ENCODE measurements around the gene PRTN3.

PRTN3 gene, protein sequence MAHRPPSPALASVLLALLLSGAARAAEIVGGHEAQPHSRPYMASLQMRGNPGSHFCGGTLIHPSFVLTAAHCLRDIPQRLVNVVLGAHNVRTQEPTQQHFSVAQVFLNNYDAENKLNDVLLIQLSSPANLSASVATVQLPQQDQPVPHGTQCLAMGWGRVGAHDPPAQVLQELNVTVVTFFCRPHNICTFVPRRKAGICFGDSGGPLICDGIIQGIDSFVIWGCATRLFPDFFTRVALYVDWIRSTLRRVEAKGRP

DNA sequence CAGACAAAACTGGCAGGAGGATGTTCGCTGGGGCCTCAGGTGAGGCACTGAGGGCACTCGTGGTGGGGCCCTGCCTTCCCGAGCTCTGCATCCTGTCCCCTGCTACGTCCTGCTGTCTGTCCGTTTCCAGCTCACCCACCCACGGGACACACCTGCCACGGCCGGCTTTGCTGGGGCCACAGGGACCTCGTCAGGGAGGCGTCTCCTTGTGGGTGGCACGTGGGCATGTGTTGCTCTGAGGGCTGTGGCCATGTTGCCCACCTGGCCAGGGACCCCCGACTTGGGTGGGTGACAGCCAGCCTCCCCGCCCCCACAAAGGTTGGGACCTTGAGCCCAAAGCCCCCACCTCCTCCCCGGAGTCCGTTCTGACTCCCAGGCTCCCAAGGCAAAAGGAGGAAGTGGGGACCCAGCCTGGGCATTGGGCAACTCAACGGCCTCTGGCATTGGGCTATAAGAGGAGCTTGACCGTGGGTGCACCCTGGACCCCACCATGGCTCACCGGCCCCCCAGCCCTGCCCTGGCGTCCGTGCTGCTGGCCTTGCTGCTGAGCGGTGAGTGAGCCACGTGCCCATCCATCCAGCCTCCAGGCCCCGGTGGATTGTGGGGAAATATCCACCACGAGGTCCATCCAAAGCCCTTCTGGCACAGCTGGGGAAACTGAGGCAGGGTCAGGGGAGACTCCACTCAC lies at the start of gene PRTN3:
Gene PRTN3, plus strand, starts transcription at position 481 of the 688 bp plus-strand sequence. Its CDS starts 10 bp downstream, at position 491.
- H3K4me3 ChIP-seq (ENCODE audit: low read depth, low read length), result no peak within 1 kb of the TSS

DNA sequence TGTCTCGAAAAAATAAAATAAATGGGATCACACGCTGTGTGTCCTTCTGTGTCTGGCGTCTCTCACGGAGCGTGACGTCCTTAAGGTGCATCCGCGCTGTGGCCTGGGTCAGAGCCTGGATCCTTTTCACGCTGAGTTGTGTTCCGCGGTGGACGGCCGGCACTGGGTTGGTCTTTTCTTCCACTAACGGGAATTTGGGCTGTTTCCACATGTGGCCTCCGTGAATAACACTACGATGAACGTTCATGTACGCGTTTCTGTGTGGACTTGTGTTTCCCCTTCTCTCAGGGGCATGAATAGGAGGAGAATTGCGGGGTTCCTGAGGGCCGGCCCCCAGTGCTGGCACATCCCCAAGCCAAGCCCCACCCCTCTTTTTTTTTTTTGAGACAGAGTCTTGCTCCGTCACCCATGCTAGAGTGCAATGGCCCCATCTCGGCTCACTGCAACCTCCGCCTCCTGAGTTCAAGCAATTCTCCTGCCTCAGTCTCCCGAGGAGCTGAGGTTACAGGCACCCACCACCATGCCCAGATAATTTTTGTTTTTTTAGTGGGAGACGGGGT lies 49.7 kb upstream of the PRTN3 start:
- no peak overlapping the region for H3K4me3 ChIP-seq (ENCODE audit: low read depth, low read length)

DNA sequence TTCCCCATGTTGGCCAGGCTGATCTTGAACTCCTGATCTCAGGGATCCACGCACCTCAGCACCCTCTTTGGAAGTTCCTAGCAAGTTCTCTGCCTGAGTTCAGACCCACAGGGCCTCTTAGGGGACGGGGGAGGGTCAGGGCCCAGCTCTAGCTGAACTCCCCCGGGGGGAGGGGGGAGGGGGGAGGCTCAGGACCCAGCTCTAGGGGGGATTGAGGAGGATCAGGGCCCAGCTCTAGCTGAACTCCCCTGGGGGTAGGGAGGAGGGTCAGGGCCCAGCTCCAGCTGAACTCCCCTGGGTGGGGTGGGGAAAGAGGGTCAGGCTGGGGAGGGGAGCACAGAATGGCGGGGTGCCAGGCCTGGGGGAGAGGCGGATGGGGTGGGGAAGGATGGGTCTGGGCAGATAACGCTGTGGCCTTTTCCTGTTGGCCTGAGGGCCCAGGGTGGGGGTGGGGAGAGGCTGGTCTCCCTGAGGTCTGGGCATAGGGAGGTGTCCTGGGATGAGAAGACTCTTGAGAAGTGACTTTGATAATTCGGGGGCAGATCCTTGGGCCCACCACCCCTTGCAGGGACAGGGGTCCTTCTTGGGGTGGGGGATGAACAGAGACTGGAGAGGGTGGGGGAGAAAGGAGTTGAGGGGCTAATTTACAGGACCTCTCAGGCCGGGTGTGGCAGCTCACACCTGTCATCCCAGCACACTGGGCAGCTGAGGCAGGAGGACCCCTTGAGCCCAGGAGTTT lies 49.1 kb upstream of the PRTN3 start:
- no peak overlapping the region for H3K4me3 ChIP-seq (ENCODE audit: low read depth, low read length)

GRCh38 chr19:792306-792885 lies 48.4 kb upstream of the PRTN3 start:
- no peak overlapping the region for H3K4me3 ChIP-seq (ENCODE audit: low read depth, low read length)

DNA sequence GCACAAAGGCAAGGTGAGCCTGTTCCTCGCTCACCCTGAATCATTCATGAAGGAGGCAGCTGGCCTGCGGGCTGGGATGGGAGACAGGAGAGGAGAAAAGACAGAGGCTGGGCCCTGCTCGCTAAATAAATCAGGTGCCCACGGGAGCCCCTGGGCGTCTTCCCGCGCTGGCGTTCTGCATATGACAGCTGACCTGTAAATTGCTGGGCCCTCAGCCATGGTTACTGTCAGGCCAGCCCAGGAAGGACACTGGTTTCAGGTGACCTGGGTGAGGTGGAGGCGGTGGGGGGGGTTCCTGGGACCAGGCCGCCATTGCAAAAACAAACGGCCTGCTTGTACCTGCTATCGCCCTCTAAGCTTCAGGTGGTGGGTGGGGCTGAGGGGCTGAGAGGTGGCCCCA lies 47.0 kb upstream of the PRTN3 start:
- H3K4me3 ChIP-seq (ENCODE audit: low read depth, low read length), result no peak overlapping the region

DNA sequence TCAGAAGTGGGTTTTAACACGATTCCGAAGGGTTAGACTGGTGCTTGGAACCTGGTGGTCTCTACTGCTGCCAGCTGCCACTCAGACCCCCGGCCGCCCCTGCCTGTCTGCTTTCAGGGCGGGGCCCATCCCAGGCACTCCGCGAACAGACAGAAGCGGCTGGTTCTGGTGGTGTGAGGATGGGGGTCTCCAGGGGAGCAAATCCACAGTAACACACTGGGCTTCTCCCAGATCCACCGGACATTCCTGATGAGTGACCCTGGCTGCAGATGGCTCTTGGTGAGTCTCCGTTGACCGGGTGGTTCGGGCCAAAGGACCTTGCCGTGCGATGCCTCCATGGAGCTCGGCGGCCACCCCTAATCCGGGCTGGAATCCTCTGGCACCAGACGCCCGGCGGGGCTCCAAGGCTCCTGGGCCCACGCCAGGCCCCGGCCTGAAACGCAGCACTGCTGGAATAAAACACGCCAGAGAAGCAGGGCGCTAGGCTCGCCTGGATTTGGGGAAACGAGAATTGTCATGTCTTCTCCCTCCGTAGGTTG lies 45.7 kb upstream of the PRTN3 start:
- H3K4me3 ChIP-seq (ENCODE audit: low read depth, low read length), result no peak overlapping the region

GRCh38 chr19:795691-796581 lies 44.9 kb upstream of the PRTN3 start:
- H3K4me3 ChIP-seq (ENCODE audit: low read depth, low read length), result no peak overlapping the region

DNA sequence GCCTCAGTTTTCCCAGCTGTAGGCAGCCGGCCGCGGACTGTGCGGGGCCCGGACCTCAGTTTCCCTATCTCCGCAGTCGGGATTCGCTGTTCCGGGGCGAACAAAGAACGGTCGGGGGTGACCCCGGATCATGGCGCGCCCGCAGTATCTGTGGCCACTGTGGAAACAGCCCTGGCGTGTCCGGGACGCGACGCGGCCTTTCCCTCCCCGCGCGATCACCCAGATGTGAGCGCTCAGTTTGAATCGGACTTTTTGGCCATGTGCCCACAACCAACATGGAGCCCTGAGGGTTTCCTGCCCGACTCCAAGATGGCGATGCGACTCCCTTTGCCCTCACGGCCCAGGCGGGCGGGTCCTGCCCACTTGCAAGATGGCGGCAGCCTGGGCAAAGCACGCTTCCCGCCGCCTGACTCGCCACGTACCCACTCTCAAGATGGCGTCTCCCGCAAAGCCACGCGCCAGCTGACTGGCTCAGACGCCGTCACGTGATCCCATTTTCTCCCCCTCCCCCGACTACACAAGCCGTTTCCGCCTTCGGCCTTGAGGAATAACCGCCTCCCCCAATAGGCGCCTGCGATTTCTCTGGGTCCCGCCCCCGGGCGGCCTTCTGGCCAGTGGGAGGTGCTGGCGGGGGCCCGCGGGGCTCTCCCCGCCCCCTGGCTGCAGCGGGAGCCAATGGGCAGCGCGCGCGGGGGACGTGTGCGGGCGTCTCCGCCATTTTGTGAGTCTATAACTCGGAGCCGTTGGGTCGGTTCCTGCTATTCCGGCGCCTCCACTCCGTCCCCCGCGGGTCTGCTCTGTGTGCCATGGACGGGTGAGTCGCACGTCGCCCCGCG lies 43.9 kb upstream of the PRTN3 start, which contains the start of gene PTBP1:
Gene PTBP1, plus strand, starts transcription at position 761 of the 836 bp plus-strand sequence. Its CDS starts 46 bp downstream, at position 807.
- H3K4me3 ChIP-seq (ENCODE audit: low read depth, low read length), result peak within 1 kb of the TSS; percentile 73

DNA sequence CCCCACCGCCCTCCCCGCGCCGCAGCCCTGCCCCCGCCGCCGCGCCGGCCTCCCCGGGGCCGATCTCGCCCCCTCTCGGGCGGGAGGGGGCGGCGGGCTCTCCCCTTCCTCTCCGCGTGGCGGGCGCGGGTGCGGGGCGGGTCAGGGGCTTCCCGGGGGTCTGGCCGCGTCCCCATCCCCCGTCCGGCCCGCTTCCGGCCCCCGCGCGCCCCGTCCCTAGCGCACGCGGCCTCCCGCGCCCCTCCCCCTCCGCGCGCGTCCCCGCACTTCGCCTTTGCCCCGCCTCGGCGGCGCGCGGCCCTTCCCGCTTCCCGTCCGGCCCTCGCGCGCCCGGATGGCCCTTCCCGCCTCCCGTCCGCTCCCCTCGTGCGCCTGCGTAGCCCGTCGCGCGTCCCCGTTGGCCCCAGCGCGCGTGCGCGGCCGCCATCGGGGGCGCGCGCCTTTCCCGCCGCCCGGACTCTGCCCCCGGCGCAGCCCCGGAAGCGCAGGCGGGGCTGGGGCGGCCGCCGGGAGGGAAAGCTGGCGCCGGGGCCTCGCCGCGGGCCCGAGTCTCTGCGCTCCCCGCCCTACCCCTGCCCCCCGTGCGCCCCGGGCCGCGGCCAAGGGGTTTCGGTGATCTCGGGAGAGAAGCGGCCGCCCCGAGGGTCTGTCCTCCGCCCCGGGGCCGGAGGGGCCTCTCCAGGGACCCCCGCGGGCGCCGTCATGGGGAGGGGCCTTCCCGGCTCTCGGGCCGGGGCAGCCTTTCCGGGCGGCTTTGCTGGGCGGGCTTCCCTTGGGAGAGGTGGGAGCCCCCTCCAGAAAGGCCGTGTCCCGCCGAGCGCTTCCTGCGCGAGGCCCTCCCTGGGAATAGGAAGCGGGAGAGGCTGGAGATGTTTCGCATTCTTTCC lies 43.0 kb upstream of the PRTN3 start:
- H3K4me3 ChIP-seq (ENCODE audit: low read depth, low read length), result peak overlapping the region; percentile 73

DNA sequence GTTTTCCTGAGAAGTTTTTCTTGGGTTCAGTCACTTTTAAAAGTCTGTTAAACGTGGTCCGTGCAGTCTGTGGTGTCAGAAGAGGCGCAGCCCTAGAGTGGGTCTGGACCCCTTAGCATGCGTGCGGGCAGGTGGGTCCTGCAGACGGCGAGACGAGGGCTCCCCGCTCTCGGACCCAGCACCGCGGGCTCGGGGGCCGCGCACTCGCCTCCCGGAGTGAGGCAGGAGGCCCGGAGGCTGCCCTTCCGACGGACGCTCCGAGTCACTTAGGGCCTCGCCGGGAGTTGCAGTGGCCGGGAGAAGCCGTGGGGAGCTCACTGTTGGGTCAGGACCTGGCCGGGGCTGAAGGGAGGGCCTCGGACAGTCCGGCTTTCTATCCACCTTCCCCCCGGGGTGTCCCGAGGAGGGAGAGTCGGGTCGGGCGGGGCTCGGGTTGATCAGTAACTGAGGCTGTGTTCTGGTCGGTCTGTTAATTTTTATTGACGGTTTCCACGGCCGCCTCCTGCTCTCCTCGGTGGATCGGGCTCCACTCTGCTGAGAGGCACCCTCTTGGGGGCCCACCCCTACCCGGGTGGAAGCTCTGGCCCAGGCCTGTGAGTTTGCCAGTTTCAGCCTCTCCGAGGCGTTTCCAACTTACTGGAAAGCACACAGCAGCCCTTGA lies 42.3 kb upstream of the PRTN3 start:
- peak overlapping the region; percentile 73 for H3K4me3 ChIP-seq (ENCODE audit: low read depth, low read length)

DNA sequence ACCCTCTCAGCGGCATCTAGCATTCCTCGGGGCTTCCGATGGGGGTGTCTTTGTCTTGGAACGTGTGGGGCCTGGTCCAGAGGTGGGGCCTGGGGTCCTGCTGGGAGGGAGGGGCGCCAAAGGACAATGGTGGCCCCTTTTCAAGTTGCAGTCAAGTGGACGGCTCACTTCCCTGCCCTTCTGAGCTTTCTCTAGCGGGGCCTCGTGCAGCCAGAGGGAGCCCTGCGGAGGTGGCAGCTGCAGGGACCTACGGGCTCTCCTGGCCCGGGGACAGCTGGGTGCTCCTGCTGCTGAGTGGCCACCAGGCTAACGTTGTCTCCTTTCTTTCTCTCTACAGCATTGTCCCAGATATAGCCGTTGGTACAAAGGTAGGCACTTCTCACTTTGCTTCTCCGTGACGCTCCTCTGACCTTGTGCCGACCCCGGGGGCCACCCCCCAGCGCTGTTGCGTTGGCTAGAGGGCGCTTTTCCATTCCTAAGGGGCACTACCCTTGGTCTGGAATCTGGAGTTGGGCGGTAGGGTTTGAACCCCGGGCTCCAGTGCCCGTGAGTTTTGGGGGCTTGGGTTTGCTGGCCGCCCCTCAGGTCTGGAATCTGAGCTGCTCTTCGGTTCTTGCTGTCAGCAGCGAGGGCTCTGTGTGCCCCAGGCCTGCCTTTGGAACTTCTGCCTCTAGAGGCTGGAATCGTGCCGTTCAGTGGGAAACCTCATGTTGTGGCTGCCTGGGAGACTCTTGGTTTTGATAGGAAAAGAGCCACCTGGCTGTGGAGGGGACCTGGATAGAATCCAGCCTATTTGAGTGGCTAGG lies 41.5 kb upstream of the PRTN3 start:
- H3K4me3 ChIP-seq (ENCODE audit: low read depth, low read length), result peak overlapping the region; percentile 73

DNA sequence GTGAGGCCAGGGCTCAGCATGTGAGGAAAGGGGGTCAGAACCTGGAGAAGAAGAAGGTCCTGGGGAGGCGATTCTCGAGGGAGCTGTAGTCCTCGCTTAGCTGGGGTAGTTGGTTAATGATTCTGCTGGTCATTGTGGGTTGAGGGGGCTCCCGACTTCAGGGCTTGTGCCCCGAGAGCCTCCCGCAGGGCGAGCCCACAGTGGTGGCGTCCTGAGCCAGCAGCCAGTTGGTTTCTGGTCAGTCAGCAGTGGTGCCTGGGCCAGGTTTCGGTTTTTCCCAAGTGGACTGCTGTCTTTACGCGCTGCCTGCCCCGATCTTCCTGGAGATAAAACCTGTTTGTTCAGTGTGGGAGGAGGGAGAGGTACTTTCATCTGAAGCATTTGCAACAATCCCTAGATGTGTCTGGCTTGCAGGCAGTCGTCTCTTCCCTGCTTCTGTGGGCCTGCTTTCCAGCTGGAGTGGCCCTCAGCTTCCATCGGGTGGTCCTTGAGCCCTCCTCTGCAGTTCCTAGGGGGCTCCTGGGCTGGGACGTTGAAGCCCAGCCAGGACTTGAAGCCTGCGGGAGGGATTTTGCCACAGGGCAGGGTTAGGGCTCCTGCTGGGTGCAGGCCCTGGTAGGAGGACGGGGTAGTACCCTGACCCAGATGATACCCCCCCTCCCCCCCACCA lies 40.3 kb upstream of the PRTN3 start:
- H3K4me3 ChIP-seq (ENCODE audit: low read depth, low read length), result no peak overlapping the region

GRCh38 chr19:801030-801860 lies 39.6 kb upstream of the PRTN3 start:
- no peak overlapping the region for H3K4me3 ChIP-seq (ENCODE audit: low read depth, low read length)

DNA sequence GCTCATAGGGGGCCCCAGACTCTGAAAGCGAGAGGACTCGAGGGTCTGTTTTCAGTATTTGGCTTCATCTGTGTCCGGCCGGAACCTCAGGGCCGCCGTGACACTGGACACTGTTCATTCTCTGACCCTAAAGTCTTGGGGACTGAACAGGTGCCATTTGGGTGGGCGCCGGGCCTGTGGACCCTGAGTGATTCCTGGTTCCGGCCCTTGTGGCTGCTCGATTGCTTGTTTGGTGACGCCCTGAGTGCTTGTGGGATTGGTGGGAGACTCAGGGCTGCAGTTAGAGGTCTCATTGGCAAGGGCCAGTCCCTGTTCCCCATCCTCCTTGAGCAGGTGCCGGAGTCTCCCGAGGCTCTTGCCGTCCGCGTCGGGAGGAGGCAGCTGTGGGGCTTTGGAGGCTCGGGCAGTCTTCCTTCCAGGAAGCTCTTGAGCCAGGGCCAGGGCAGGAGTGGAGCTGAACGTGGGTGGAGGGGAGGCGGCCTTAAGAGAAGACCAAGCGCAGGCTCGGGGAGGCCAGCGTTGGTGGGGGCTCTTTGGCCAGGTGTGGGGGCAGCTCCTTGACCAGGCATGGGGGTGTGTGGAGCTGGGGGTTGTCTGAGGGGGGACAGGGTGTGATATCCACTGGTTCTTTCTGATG lies 38.8 kb upstream of the PRTN3 start:
- H3K4me3 ChIP-seq (ENCODE audit: low read depth, low read length), result no peak overlapping the region
